Colonic mucosa (tissue), 4 donors: ENCODE measurements around the gene RNF4. TPM values are rescaled to one million over a fixed set of nuclear protein-coding genes. Genes with fewer than 3 reads are reported as not detected.

Experiments used
- DNase-seq: peaks from one replicate; pipeline ENCODE4 v3.0.0-alpha.2; 2020
- H3K27ac ChIP-seq: fragments of 200-600 bp; one replicate; pipeline ENCODE4 v1.8.0; 2021
- H3K27me3 ChIP-seq: fragments of 200-600 bp; one replicate; pipeline ENCODE4 v1.8.0; 2021
- H3K36me3 ChIP-seq: fragments of 200-600 bp; one replicate; pipeline ENCODE4 v1.8.0; 2021
- H3K4me1 ChIP-seq: fragments of 200-600 bp; one replicate; pipeline ENCODE4 v1.8.0; 2021; ENCODE audit warnings: mild to moderate bottlenecking
- H3K4me3 ChIP-seq: fragments of 200-600 bp; one replicate; pipeline ENCODE4 v1.8.0; 2021
- H3K9ac ChIP-seq, 2 donors: one replicate each; pipeline ENCODE4 v1.7.0; 2013; ENCODE audit warnings: control low read depth in 2 of 2, low read depth in 2 of 2, low read length in 2 of 2
- H3K9me3 ChIP-seq: fragments of 200-600 bp; one replicate; pipeline ENCODE4 v1.8.0; 2021
- CTCF ChIP-seq: fragments of 200-600 bp; IDR thresholded peaks from one replicate; pipeline ENCODE4 v1.8.0; 2022; ENCODE audit warnings: antibody characterized with exemption, mild to moderate bottlenecking
- intact Hi-C: fragments of 100-400 bp; cut with DNase I; formaldehyde crosslinking; loops from one replicate; pipeline ENCODE4 v1.14.1; 2022
- total RNA-seq, 2 donors: library from RNA; stranded (reverse); fragmentation: NEBNext Ultra II Directional in 1 of 2; extraction: Animal tissue kit (Norgen Biotek cat#: 25700) in 1 of 2; gene quantifications; one replicate each; pipeline ENCODE4 v1.2.1, GENCODE V29; 2021
- donor health status: healthy.
- donor health status: DM: no; HTN: no; CAD: no.
- donor health status: DM: no; HTN: no; CAD: no.

The RNF4 gene
- total RNA-seq, 2 donors from 2014 or later: 50.1 to 51.1 TPM

GRCh38 chr4:2441393-2442174, 27.3 kb upstream of the RNF4 start:
- H3K27ac ChIP-seq: no peak overlapping the region
- no peak overlapping the region for H3K4me3 ChIP-seq
- no peaks in the 10 kb centered on the region for H3K27me3 ChIP-seq
- no peaks in the 10 kb centered on the region for H3K9me3 ChIP-seq
- no peaks in the 10 kb centered on the region for H3K36me3 ChIP-seq
- no peaks in the 10 kb centered on the region for H3K4me1 ChIP-seq
- intact Hi-C loops: loop anchor here (5.0 kb wide), 2 partner anchors 159 to 219 kb away; no protein-coding TSS in a partner anchor
- peak; percentile 63 for DNase-seq
- no peak overlapping the region for H3K9ac ChIP-seq
- peak; percentile 88 for TF ChIP-seq CTCF

GRCh38 chr4:2442175-2442993, 26.5 kb upstream of the RNF4 start:
- Histone ChIP-seq H3K9me3 (no peaks in the 10 kb centered on the region), H3K4me3 (no peak overlapping the region), H3K36me3 (no peaks in the 10 kb centered on the region), H3K27ac (no peak overlapping the region), H3K9ac (no peak overlapping the region), H3K4me1 (no peaks in the 10 kb centered on the region), H3K27me3 (no peaks in the 10 kb centered on the region)
- intact Hi-C loops: loop anchor here (5.0 kb wide), 2 partner anchors 160 to 220 kb away; no protein-coding TSS in a partner anchor
- TF ChIP-seq CTCF: no peak
- DNase-seq: no peak

GRCh38 chr4:2443061-2443730, 25.7 kb upstream of the RNF4 start:
- Histone ChIP-seq H3K27me3 (no peaks in the 10 kb centered on the region), H3K4me3 (no peak overlapping the region), H3K4me1 (no peaks in the 10 kb centered on the region), H3K27ac (no peak overlapping the region), H3K9ac (no peak overlapping the region), H3K9me3 (no peaks in the 10 kb centered on the region), H3K36me3 (no peaks in the 10 kb centered on the region)
- intact Hi-C loops: loop anchor here (5.0 kb wide), 2 partner anchors 161 to 221 kb away; no protein-coding TSS in a partner anchor
- DNase-seq: no peak
- TF ChIP-seq CTCF: no peak

- DNase-seq: no peak
- H3K4me3 ChIP-seq: no peak overlapping the region
- H3K36me3 ChIP-seq: no peaks in the 10 kb centered on the region
- no peak for TF ChIP-seq CTCF
- no peaks in the 10 kb centered on the region for H3K27me3 ChIP-seq
- H3K9me3 ChIP-seq: no peaks in the 10 kb centered on the region
- intact Hi-C loops: loop anchor here (5.0 kb wide), 2 partner anchors 162 to 222 kb away; no protein-coding TSS in a partner anchor
- no peak overlapping the region for H3K27ac ChIP-seq
- H3K9ac ChIP-seq: no peak overlapping the region
- H3K4me1 ChIP-seq: no peaks in the 10 kb centered on the region
Measured at GRCh38 chr4:2443956-2444740, 24.8 kb upstream of the RNF4 start.
